Measurements from ENCODE around the gene TBC1D14.

Gene TBC1D14

GRCh38 chr4:7023901-7024300 lies 114.3 kb downstream of the TBC1D14 start:
- H3K27ac ChIP-seq = no peak overlapping the region
- TF ChIP-seq CTCF (conservative IDR thresholded peaks at IDR 0.05) = no peak

- H3K27ac ChIP-seq = no peak overlapping the region
- TF ChIP-seq CTCF (conservative IDR thresholded peaks at IDR 0.05) = no peak
Measured at GRCh38 chr4:7024336-7024890, 114.8 kb downstream of the TBC1D14 start.

- no peak overlapping the region for H3K27ac ChIP-seq
- TF ChIP-seq CTCF (conservative IDR thresholded peaks at IDR 0.05) = no peak
Measured at GRCh38 chr4:7025040-7025602, 115.5 kb downstream of the TBC1D14 start.

GRCh38 chr4:7026107-7026506 lies 116.5 kb downstream of the TBC1D14 start:
- no peak overlapping the region for H3K27ac ChIP-seq
- TF ChIP-seq CTCF (conservative IDR thresholded peaks at IDR 0.05) = no peak

GRCh38 chr4:7027284-7027683 lies 117.7 kb downstream of the TBC1D14 start:
- TF ChIP-seq CTCF (conservative IDR thresholded peaks at IDR 0.05) = no peak

GRCh38 chr4:7027913-7028312 lies 118.3 kb downstream of the TBC1D14 start:
- no peak for TF ChIP-seq CTCF (conservative IDR thresholded peaks at IDR 0.05)

More at GRCh38 chr4:7027284-7027683, 117.7 kb downstream of the TBC1D14 start:
- no peak overlapping the region for H3K27ac ChIP-seq

GRCh38 chr4:7029212-7029611 lies 119.6 kb downstream of the TBC1D14 start:
- H3K27ac ChIP-seq = no peak overlapping the region
- no peak for TF ChIP-seq CTCF (conservative IDR thresholded peaks at IDR 0.05)

More at GRCh38 chr4:7027913-7028312, 118.3 kb downstream of the TBC1D14 start:
- no peak overlapping the region for H3K27ac ChIP-seq

Measured in VCaP (cell line).